Ectodermal cell (in vitro differentiated cells): ENCODE data around the gene PCARE.

ENCODE experiments used
- H3K27ac ChIP-seq: 2 replicates; pipeline ENCODE4 v1.7.0; 2013; ENCODE audit warnings: mild to moderate bottlenecking, low read depth, low read length; ENCODE audit not compliant: insufficient read depth, poor library complexity, severe bottlenecking
- H3K27me3 ChIP-seq: 2 replicates; pipeline ENCODE4 v1.7.0; 2013; ENCODE audit warnings: mild to moderate bottlenecking, low read length; ENCODE audit not compliant: insufficient read depth, control insufficient read depth, poor library complexity, severe bottlenecking
- H3K36me3 ChIP-seq: one replicate; pipeline ENCODE4 v1.7.0; 2013; ENCODE audit warnings: low read length; ENCODE audit not compliant: control insufficient read depth, insufficient read depth
- H3K4me1 ChIP-seq: one replicate; pipeline ENCODE4 v1.7.0; 2013; ENCODE audit warnings: low read length; ENCODE audit not compliant: control insufficient read depth, insufficient read depth
- H3K4me3 ChIP-seq: 2 replicates; pipeline ENCODE4 v1.7.0; 2013; ENCODE audit warnings: low read depth, low read length, control low read depth; ENCODE audit not compliant: insufficient read depth
- H3K9me3 ChIP-seq: 2 replicates; pipeline ENCODE4 v1.7.0; 2013; ENCODE audit warnings: mild to moderate bottlenecking, low read length, moderate library complexity; ENCODE audit not compliant: control insufficient read depth
- WGBS, 2 experiments: methylation state at CpG; one replicate each; pipeline ENCODE4 v1.1.7; 2013; ENCODE audit warnings: missing lambda C conversion rate in 2 of 2; 5-methylcytosine and 5-hydroxymethylcytosine counted together

Gene PCARE

GRCh38 chr2:29054430-29054829 is 19.9 kb downstream of the PCARE start:
- Histone ChIP-seq H3K27ac (no peak overlapping the region), H3K4me1 (no peaks in the 10 kb centered on the region), H3K4me3 (no peak overlapping the region), H3K9me3 (no peaks in the 10 kb centered on the region), H3K27me3 (no peaks in the 10 kb centered on the region), H3K36me3 (no peaks in the 10 kb centered on the region)
- WGBS, 2 experiments = 86% methylated on average over 7 of the region's 7 CpGs

DNA sequence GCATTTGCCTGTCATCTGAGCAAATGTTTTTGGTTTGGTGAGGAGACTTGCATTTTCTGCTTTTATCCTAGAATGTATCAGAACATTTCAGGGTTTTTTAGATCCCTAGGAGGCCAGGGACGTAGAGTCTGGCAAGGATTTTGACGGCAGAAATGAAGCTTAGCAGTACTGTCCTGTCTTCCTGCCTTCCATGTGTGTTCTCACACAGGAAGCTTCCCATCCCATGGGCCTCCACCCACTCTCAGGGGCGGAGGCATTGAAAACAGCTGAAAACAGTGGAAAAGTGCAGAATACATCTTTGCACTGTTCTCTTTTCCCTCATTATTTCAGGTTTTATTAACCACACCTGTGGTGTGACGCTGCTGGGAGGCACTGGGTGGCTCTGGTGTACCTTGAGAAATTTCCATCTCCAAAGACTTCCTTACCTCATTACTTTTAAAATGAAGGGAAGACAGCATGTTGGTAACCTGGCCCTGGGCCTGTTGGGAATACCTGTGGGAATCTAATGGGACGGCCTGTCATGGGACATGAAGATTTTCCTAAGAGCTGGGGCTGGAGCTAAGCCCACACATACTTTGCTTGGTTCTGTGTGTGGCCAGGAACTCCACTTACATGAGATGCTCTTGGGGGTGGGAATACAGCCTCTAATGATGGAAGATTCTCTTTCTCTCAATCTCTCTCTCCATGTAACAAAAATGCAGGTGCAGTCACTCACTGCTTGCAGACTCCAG is 20.5 kb downstream of the PCARE start:
- 82 to 83% methylated on average over 5 of the region's 5 CpGs for WGBS, 2 experiments
- Histone ChIP-seq H3K27me3 (no peaks in the 10 kb centered on the region), H3K4me3 (no peak overlapping the region), H3K9me3 (no peaks in the 10 kb centered on the region), H3K4me1 (no peaks in the 10 kb centered on the region), H3K36me3 (no peaks in the 10 kb centered on the region), H3K27ac (no peak overlapping the region)

GRCh38 chr2:29053223-29053622 is 21.1 kb downstream of the PCARE start:
- no peaks in the 10 kb centered on the region for H3K4me1 ChIP-seq
- H3K4me3 ChIP-seq = no peak overlapping the region
- 59 to 69% methylated on average over 7 of the region's 7 CpGs for WGBS, 2 experiments
- H3K27ac ChIP-seq = no peak overlapping the region
- H3K27me3 ChIP-seq = no peaks in the 10 kb centered on the region
- H3K36me3 ChIP-seq = no peaks in the 10 kb centered on the region
- no peaks in the 10 kb centered on the region for H3K9me3 ChIP-seq

DNA sequence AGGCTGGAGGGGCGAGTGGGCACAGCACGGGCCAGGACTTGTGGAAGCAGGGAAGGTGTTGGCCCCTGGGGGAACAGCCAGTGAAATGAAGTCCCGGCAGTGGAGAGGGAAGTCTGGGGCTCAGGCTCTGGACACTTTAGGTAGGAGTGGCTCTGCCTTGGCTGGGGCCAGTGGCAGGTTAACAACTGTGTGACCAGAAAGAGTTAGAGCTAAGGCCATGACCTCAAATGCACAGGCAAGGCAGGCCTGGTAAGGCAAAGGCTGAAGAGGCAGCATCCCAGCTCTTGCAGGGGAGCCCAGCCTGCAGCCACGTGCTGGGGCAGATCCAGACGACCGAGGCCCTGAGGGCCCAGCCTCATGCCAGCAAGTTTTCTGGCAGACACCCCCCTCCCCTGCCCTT is 21.5 kb downstream of the PCARE start:
- Histone ChIP-seq H3K27me3 (no peaks in the 10 kb centered on the region), H3K4me3 (no peak overlapping the region), H3K27ac (no peak overlapping the region), H3K4me1 (no peaks in the 10 kb centered on the region), H3K36me3 (no peaks in the 10 kb centered on the region), H3K9me3 (no peaks in the 10 kb centered on the region)
- WGBS, 2 experiments = 72 to 76% methylated on average over 6 of the region's 6 CpGs

DNA sequence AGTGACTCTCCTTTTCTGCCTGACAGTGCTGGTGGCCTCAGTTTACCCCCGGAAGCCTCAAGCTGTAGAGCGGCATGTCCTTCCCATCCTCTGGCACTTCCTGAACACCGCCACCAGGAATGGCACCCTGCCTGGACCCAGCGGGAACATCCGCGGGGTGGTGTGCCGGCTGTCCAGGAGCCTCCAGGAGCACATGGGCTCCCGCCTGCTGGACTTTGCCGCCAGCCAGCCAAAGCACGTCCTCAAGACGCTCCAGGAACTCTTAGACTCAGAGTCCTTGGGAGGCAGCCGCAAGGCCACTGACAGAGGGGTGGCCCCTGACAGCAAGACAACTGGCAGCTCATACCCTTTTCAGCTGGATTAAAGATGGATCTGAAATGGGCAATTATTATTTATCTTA is 22.6 kb downstream of the PCARE start:
- Histone ChIP-seq H3K4me3 (no peak overlapping the region), H3K27me3 (no peaks in the 10 kb centered on the region)
- 91 to 92% methylated on average over 12 of the region's 12 CpGs for WGBS, 2 experiments

DNA sequence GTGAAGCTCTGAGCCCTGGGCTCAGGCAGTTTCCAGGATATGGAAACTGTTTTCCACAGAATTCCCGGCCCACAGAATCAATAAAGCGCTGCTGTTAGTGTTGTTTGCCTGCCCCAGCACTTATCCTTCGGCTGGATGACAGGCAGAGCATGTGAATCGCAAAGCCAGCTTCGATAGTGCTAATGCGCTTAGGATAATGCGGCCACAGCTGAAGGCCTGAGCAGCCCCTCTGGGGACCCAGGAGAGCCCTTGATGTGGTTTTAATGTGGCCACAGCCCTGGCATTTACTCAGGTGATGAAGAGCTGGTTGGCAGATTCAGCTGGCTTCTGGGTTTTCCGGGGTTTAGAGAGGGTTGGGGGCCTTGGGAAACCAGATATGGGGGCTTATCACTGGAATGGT is 23.7 kb downstream of the PCARE start:
- Histone ChIP-seq H3K36me3 (no peaks in the 10 kb centered on the region), H3K27ac (no peak overlapping the region), H3K27me3 (no peaks in the 10 kb centered on the region), H3K4me1 (no peaks in the 10 kb centered on the region), H3K4me3 (no peak overlapping the region), H3K9me3 (no peaks in the 10 kb centered on the region)
- 94% methylated on average over 8 of the region's 8 CpGs for WGBS, 2 experiments

More for the DNA sequence above, 22.6 kb downstream of the PCARE start:
- H3K36me3 ChIP-seq = no peaks in the 10 kb centered on the region
- no peaks in the 10 kb centered on the region for H3K4me1 ChIP-seq
- H3K27ac ChIP-seq = no peak overlapping the region
- H3K9me3 ChIP-seq = no peaks in the 10 kb centered on the region

- Histone ChIP-seq H3K9me3 (no peaks in the 10 kb centered on the region), H3K27ac (no peak overlapping the region), H3K4me3 (no peak overlapping the region), H3K36me3 (no peaks in the 10 kb centered on the region), H3K4me1 (peaks cover 1% of the 10 kb centered on the region), H3K27me3 (no peaks in the 10 kb centered on the region)
- 93 to 94% methylated on average over 9 of the region's 9 CpGs for WGBS, 2 experiments
These were observed 27.1 kb downstream of the PCARE start for GRCh38 chr2:29047083-29047845.

DNA sequence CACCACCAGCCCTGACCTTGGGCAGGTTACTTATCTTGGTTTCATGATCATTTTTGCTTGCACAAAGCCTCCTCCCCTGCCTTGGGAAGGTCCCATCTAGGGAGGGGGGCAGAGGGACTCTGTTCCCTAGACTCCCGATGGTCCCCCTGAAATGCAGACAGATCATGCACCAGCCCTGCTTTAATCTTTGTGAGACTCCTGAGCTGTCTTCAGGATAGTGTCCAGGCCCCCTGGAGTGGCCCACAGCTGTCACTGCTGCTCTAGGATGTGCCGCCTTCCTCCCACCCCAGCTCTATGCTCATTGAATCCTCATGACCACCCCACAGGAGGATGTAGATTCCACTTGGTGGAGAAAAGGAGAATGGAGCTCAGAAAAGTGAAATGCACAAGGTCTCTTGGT is 28.0 kb downstream of the PCARE start:
- H3K4me1 ChIP-seq = peaks cover 2% of the 10 kb centered on the region
- no peaks in the 10 kb centered on the region for H3K27me3 ChIP-seq
- H3K36me3 ChIP-seq = no peaks in the 10 kb centered on the region
- H3K4me3 ChIP-seq = no peak overlapping the region
- H3K27ac ChIP-seq = no peak overlapping the region
- H3K9me3 ChIP-seq = no peaks in the 10 kb centered on the region
- WGBS, 2 experiments = 94 to 99% methylated on average over 2 of the region's 2 CpGs

DNA sequence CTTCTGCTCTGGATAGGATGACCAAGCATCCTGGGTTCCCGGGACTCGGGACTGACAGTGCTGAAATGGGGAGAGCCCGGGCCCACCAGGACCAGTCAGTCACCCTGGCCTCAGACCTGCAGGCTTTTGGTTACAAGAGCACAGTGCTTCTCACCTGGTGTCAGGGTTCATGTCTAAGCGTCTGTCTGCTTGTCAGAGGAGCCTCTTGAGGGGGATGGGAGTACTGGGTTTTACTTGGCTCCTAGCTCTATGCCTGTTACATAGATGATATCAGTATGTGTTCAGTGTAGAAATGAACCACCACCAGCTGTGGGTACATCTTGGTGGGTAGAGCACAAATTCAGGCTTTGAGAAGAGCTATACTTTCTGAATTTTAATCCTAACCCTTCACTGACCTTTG is 29.9 kb downstream of the PCARE start:
- Histone ChIP-seq H3K36me3 (no peaks in the 10 kb centered on the region), H3K27me3 (no peaks in the 10 kb centered on the region), H3K9me3 (no peaks in the 10 kb centered on the region), H3K4me3 (no peak overlapping the region), H3K4me1 (peaks cover 2% of the 10 kb centered on the region), H3K27ac (no peak overlapping the region)
- WGBS, 2 experiments = 90 to 98% methylated on average over 4 of the region's 4 CpGs

- no peaks in the 10 kb centered on the region for H3K27me3 ChIP-seq
- H3K27ac ChIP-seq = no peak overlapping the region
- peaks cover 2% of the 10 kb centered on the region for H3K4me1 ChIP-seq
- no peak overlapping the region for H3K4me3 ChIP-seq
- H3K9me3 ChIP-seq = no peaks in the 10 kb centered on the region
- 87 to 90% methylated on average over 9 of the region's 9 CpGs for WGBS, 2 experiments
- no peaks in the 10 kb centered on the region for H3K36me3 ChIP-seq
These were observed 31.7 kb downstream of the PCARE start for GRCh38 chr2:29042561-29043075.
